Heart left ventricle (tissue), 16 donors: ENCODE measurements around the gene ARHGAP24. TPM values are rescaled to one million over a fixed set of nuclear protein-coding genes. Genes with fewer than 3 reads are reported as not detected.

Experiments used
- ATAC-seq, 4 donors: fragments of 200-7000 bp; cut with Tn5 transposase; one replicate each; pipeline ENCODE4 v1.9.1; 2020 to 2022; ENCODE audit warnings: moderate library complexity in 4 of 4, mild to moderate bottlenecking in 3 of 4, moderate number of reproducible peaks in 1 of 4
- DNase-seq, 5 donors: peaks; one replicate each; pipeline ENCODE4 v3.0.0-alpha.2; 2020
- H3K27ac ChIP-seq, 12 donors: fragments of 200-600 bp; sonication (generic) in 4 of 12; one replicate each; pipeline versions ENCODE4 v1.5.0 to v1.8.0; 2016 to 2022; ENCODE audit warnings: mild to moderate bottlenecking in 2 of 12
- H3K27me3 ChIP-seq, 9 donors: fragments of 200-600 bp; sonication (generic) in 2 of 9; one replicate each; pipeline versions ENCODE4 v1.5.1 to v1.8.0; 2016 to 2022; ENCODE audit warnings: mild to moderate bottlenecking in 3 of 9
- H3K36me3 ChIP-seq, 9 donors: fragments of 200-600 bp; sonication (generic) in 2 of 9; one replicate each; pipeline versions ENCODE4 v1.5.0 to v1.8.0; 2018 to 2022; ENCODE audit warnings: mild to moderate bottlenecking in 2 of 9
- H3K4me1 ChIP-seq, 12 donors: fragments of 200-600 bp; sonication (generic) in 4 of 12; one replicate each; pipeline versions ENCODE4 v1.5.0 to v1.8.0; 2016 to 2022; ENCODE audit warnings: mild to moderate bottlenecking in 3 of 12
- H3K4me3 ChIP-seq, 12 donors: fragments of 200-600 bp; sonication (generic) in 4 of 12; one replicate each; pipeline versions ENCODE4 v1.5.0 to v1.8.0; 2017 to 2022; ENCODE audit warnings: mild to moderate bottlenecking in 9 of 12, moderate library complexity in 4 of 12
- H3K9me3 ChIP-seq, 12 donors: fragments of 200-600 bp; sonication (generic) in 4 of 12; one replicate each; pipeline versions ENCODE4 v1.5.0 to v1.8.0; 2016 to 2022; ENCODE audit warnings: mild to moderate bottlenecking in 1 of 12
- POLR2A ChIP-seq, 2 donors: fragments of 450-650 bp; IDR thresholded peaks; one replicate each; pipeline ENCODE4 v1.6.1; 2017; ENCODE audit warnings: antibody characterized with exemption in 2 of 2, mild to moderate bottlenecking in 2 of 2, moderate library complexity in 2 of 2
- WGBS, 4 donors: extraction: QIAGEN DNeasy Blood & Tissue Kit in 2 of 4; methylation state at CpG; one replicate each; pipeline versions ENCODE4 v1.1.5 to v1.1.7; 2013 to 2018; 5-methylcytosine and 5-hydroxymethylcytosine counted together
- intact Hi-C, 10 donors: fragments of 100-400 bp; cut with DNase I; formaldehyde crosslinking; loops; one replicate each; pipeline versions ENCODE4 v1.11.1 to v1.14.2; 2022
- polyA plus RNA-seq, 2 donors: library from polyadenylated mRNA; stranded (reverse); fragments of 200-250 nt; gene quantifications; one replicate each; pipeline ENCODE4 v1.2.3, GENCODE V29; 2013
- total RNA-seq, 9 donors: library from RNA; depleted of rRNA in 2 of 9; stranded (reverse); fragments of >200 nt in 2 of 9; fragmentation: NEBNext Ultra II Directional in 3 of 9; extraction: Animal tissue kit (Norgen Biotek cat#: 25700) in 3 of 9; gene quantifications; one replicate each; pipeline versions ENCODE4 v1.1.0 to v1.2.4, GENCODE V29; 2016 to 2023
- TF ChIP-seq, protein P1 (sequence below), 12 donors: fragments of 200-600 bp; sonication (generic) in 4 of 12; IDR thresholded peaks; one replicate each; pipeline versions ENCODE4 v1.5.0 to v1.8.0; 2018 to 2022; ENCODE audit warnings: antibody characterized with exemption in 12 of 12, mild to moderate bottlenecking in 5 of 12
- donor health status: ischemic (EF 13 %, LVEDD 7.1; RV severe dilation, severe dysfunction).
- donor health status: healthy with polysubstance abuse.
- donor health status: DM: no; HTN: yes; CAD: no.
- donor health status: DM: no; HTN: no; CAD: no.
- donor health status: ischemic (EF 25% LVEDD 6.9; RV normal size, moderate dysfunction).
- donor health status: ischemic (EF 25% LVEDD 5.7; RV mildly dilated, moderate dysfunction).
- donor health status: healthy.
- donor health status: DM: yes; HTN: yes; CAD: no.
- donor health status: ischemic (EF 35%, LVEDD 5.7; RV mildly dilated, moderate dysfunction).
- donor health status: nonischemic (EF 11% LVEDD 7.7; RV severe dilation, severe dysfunction).
- donor health status: DM: yes; HTN: yes; CAD: no.
- donor health status: PGD.
- donor health status: ischemic (EF 29% LVEDD 5.4; RV normal size, mild dysfunction).
- donor health status: nonischemic (EF 23%, LVEDD 6.1; RV moderate dilation, normal function).

ARHGAP24 gene
- total and polyA plus RNA-seq, 11 donors: 4.5 to 36.9 (median 18.9) TPM

DNA sequence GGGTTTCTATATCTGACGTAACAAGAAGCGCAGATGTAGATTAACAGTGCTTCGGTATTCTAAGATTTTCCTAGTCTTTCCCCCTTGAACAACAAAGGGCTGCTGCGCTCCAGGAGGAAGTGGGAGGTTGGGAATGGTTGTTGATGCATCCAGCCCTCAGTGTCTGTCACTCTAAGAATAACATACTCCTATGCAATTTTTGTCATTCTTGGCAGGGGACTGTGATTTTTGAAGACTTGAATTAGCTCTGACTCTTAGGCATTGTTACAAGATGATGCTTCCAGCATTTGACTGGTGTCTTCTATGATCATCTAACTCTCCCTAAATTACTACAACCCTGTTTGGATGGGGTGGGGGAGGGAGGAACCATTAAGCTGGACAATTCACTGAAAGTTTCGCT is 394.2 kb downstream of the ARHGAP24 start:
- TF ChIP-seq, protein P1, sequence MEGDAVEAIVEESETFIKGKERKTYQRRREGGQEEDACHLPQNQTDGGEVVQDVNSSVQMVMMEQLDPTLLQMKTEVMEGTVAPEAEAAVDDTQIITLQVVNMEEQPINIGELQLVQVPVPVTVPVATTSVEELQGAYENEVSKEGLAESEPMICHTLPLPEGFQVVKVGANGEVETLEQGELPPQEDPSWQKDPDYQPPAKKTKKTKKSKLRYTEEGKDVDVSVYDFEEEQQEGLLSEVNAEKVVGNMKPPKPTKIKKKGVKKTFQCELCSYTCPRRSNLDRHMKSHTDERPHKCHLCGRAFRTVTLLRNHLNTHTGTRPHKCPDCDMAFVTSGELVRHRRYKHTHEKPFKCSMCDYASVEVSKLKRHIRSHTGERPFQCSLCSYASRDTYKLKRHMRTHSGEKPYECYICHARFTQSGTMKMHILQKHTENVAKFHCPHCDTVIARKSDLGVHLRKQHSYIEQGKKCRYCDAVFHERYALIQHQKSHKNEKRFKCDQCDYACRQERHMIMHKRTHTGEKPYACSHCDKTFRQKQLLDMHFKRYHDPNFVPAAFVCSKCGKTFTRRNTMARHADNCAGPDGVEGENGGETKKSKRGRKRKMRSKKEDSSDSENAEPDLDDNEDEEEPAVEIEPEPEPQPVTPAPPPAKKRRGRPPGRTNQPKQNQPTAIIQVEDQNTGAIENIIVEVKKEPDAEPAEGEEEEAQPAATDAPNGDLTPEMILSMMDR (IDR thresholded peaks at IDR 0.05): no peak
- TF ChIP-seq POLR2A (IDR thresholded peaks at IDR 0.05): no peak
- no peaks in the 10 kb centered on the region for H3K36me3 ChIP-seq
- no peak overlapping the region for H3K4me3 ChIP-seq
- peak in 1 of 5 donors; percentile 20 for DNase-seq
- ATAC-seq: peak in 2 of 4 donors; percentile 54 to 56
- H3K27ac ChIP-seq: peak overlapping the region in 2 of 12 donors; percentile 20 to 26
- WGBS, 4 donors: 42 to 52% (median 48%) methylated on average over 5 of the region's 5 CpGs
- peaks cover 0 to 39% (median 20%) of the 10 kb centered on the region in 12 donors for H3K4me1 ChIP-seq
- intact Hi-C loops: loop anchor here in 2 of 10 donors (10.0 kb wide), 2 partner anchors 46 to 74 kb away; no protein-coding TSS in a partner anchor
- no peaks in the 10 kb centered on the region for H3K27me3 ChIP-seq
- no peaks in the 10 kb centered on the region for H3K9me3 ChIP-seq

GRCh38 chr4:85870298-85871083 is 395.5 kb downstream of the ARHGAP24 start:
- 96 to 98% (median 97%) methylated on average over 2 of the region's 2 CpGs for WGBS, 4 donors
- intact Hi-C loops: no loop called here
- H3K4me3 ChIP-seq: no peak overlapping the region
- DNase-seq: no peak
- no peaks in the 10 kb centered on the region for H3K27me3 ChIP-seq
- H3K36me3 ChIP-seq: no peaks in the 10 kb centered on the region
- H3K4me1 ChIP-seq: peaks cover 0 to 43% (median 22%) of the 10 kb centered on the region in 12 donors
- TF ChIP-seq, protein P1 (IDR thresholded peaks at IDR 0.05): no peak
- ATAC-seq: no peak
- no peak overlapping the region for H3K27ac ChIP-seq
- H3K9me3 ChIP-seq: no peaks in the 10 kb centered on the region

GRCh38 chr4:85873566-85873965 is 398.6 kb downstream of the ARHGAP24 start:
- peak in 1 of 4 donors; percentile 54 for ATAC-seq
- TF ChIP-seq, protein P1 (IDR thresholded peaks at IDR 0.05): no peak
- no peak for TF ChIP-seq POLR2A (IDR thresholded peaks at IDR 0.05)

DNA sequence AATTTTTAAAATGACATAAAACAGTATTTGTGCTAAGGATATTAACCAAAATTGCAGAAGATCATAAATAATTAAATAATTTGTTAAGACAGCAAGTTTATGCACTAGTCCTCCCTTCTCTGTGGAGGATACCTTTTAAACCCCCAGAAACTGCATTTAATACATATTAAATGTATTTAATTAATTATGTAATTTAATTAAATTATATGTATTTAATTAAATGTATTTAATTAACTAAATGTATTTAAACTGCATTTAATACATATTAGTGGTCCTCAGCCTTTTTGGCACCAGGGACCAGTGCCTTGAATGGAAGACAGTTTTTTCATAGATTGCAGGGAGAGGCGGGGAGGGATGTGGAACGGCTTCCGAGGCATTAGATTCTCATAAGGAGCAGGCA is 404.6 kb downstream of the ARHGAP24 start:
- Histone ChIP-seq H3K9me3 (no peaks in the 10 kb centered on the region), H3K36me3 (no peaks in the 10 kb centered on the region), H3K27me3 (no peaks in the 10 kb centered on the region), H3K4me1 (peaks cover 0 to 3% (median 0%) of the 10 kb centered on the region in 12 donors), H3K4me3 (no peak overlapping the region), H3K27ac (no peak overlapping the region)
- intact Hi-C loops: no loop called here
- no peak for TF ChIP-seq POLR2A (IDR thresholded peaks at IDR 0.05)
- ATAC-seq (no peak), DNase-seq (no peak)
- WGBS, 4 donors: 96 to 98% (median 97%) methylated on average over 3 of the region's 3 CpGs

More at GRCh38 chr4:85873566-85873965, 398.6 kb downstream of the ARHGAP24 start:
- Histone ChIP-seq H3K4me3 (no peak overlapping the region), H3K4me1 (peaks cover 0 to 25% (median 11%) of the 10 kb centered on the region in 12 donors), H3K36me3 (no peaks in the 10 kb centered on the region), H3K9me3 (no peaks in the 10 kb centered on the region), H3K27me3 (no peaks in the 10 kb centered on the region), H3K27ac (no peak overlapping the region)
- no peak for DNase-seq
- intact Hi-C loops: no loop called here
- 55 to 81% (median 65%) methylated on average over 1 of the region's 1 CpG for WGBS, 4 donors
